OCI-LY1 (cell line): ENCODE results near the gene FZD4.

Source experiments
- EZH2 ChIP-seq: fragments of 200-600 bp; sonication (generic), shearing (Covaris generic); IDR thresholded peaks from 2 replicates; pipeline ENCODE4 v1.8.0; 2017; ENCODE audit warnings: borderline replicate concordance, mixed run types, mild to moderate bottlenecking, antibody characterized with exemption, low read length, moderate library complexity, mixed read lengths
- TF ChIP-seq, protein P1 (sequence below): fragments of 200-600 bp; sonication (generic), shearing (Covaris generic); IDR thresholded peaks from 2 replicates; pipeline ENCODE4 v1.5.1; 2017; ENCODE audit warnings: mild to moderate bottlenecking, antibody characterized with exemption, low read length, moderate library complexity, mixed read lengths

DNA sequence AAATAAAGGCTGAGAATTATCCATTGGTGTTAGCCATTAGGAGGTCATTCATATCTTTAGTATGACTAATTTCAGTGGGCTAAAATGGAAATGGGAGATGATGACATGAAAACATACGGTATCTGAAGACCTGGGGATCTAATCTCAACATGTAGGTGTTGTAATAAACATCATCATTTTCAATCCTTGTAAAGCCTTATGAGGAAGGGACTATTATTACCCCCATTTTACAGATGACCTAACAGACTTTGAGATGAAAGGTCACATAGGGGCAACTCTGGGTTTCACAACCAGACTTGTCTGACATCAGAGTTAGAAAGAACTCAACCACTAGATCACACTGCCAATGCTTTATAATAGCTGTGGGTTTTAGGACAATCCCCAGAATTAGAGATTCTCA lies 47.7 kb upstream of the FZD4 start:
- TF ChIP-seq, protein P1, sequence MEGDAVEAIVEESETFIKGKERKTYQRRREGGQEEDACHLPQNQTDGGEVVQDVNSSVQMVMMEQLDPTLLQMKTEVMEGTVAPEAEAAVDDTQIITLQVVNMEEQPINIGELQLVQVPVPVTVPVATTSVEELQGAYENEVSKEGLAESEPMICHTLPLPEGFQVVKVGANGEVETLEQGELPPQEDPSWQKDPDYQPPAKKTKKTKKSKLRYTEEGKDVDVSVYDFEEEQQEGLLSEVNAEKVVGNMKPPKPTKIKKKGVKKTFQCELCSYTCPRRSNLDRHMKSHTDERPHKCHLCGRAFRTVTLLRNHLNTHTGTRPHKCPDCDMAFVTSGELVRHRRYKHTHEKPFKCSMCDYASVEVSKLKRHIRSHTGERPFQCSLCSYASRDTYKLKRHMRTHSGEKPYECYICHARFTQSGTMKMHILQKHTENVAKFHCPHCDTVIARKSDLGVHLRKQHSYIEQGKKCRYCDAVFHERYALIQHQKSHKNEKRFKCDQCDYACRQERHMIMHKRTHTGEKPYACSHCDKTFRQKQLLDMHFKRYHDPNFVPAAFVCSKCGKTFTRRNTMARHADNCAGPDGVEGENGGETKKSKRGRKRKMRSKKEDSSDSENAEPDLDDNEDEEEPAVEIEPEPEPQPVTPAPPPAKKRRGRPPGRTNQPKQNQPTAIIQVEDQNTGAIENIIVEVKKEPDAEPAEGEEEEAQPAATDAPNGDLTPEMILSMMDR: no peak
- no peak for TF ChIP-seq EZH2
